NOMO-1 treated with dmso at 0.1 percent for 144 hours (cell line): Measurements from ENCODE around the gene ARHGEF10L.

ENCODE experiments used
- DNase-seq: peaks from one replicate; lab custom pipeline; 2025; ENCODE audit not compliant: unreplicated experiment; lab: John Stamatoyannopoulos, UW

ARHGEF10L gene

DNA sequence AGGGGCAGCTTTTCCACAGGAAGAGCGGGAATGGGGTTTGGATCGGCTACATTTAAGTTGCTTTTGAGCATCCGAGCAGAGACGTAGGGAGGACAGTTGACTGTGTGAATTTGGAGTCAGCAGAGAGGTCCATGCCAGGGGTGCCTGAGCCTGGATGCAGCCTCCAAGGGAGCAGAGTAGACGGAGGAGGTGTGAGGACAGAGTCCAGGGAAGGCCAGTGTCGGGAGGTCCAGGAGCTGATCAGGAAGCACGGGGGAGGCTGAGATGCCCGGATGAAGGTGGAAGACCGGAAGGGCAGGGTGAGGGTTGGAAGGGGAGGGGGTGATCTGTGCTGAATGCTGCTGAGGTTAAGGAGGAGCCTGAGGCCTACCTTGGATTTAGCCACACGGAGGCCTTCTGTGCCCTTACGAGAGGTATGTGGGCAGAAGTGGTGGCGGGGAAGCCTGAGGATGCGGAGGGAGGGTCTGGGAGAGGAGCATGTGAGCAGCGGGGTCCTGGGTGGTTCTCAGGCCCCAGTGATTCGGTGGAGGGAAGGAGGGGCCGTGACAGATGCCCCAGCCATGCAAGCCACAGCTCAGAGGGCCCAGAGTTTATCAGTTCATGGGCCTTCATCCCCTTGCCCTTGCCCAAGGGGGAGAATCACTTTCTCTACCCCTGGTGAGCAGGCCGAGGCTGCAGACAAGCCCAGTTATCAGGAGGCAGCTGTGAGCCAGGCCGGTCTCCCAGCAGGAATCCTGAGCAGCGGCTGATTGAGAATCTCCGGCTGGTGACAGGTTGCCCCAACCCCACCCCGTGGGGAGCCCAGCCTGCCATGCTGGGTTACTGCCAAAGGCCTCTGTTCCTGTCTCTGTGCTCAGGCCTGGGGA lies 161.7 kb downstream of the ARHGEF10L start:
- no peak for DNase-seq

DNA sequence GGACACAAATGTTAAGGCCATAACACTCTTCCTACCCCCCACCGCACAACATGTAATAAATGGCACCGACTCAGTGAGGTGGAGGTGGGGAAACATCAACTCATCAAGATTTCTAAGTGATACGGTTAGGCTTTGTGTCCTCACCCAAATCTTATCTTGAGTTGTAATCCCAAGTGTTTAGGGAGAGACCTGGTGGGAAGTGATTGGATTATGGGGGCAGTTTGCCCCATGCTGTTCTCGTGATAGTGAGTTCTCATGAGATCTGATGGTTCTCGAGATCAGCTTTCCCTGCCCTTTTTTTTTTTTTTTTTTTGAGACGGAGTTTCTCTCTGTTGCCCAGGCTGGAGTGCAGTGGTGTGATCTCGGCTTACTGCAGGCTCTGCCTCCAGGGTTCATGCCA lies 164.7 kb downstream of the ARHGEF10L start:
- DNase-seq = no peak

DNA sequence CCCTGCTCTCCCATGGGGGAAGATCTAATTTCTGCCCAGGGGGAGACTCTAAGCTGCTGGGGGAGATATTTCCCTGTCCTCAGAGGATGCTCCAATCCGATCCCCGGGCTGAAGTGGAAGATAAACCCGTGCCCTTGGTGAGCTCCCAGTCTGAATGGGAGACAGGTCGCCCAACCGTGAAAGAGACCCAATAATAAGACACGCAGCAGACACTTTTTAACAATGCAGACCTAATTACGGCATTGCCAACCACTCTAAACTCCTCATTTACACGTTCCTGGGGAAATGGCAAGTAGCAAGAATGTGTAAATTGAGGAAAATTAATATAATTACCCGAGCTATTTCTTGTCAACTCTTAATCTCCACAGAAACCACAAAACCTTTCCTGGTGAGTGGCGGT lies 166.9 kb downstream of the ARHGEF10L start:
- DNase-seq = no peak

- DNase-seq = no peak
Measured at GRCh38 chr1:17709981-17710380, 170.5 kb downstream of the ARHGEF10L start.

- no peak for DNase-seq
Measured at GRCh38 chr1:17710889-17711576, 171.5 kb downstream of the ARHGEF10L start.

- DNase-seq = no peak
Measured at GRCh38 chr1:17711577-17711910, 172.0 kb downstream of the ARHGEF10L start.

DNA sequence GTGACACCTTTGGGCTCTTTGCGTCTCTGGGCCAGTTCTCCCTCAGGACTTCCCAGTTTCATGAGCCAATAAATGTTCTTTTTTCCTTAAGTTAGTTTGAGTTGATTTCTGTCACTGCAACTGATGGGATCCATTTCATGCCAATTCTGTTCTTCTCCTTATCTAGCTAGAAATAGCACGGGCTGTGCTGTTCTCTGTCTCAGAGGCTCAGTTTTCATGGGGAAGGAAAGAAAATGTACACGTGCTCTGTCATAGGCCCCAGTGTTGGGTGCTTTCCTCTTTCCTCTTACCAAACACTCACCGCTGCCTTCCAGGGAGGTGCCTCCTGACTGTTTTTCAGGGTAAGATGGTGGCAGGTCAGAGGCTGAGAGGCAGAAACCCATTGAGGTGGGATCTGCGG lies 172.4 kb downstream of the ARHGEF10L start:
- DNase-seq = no peak

GRCh38 chr1:17713993-17714392 lies 174.5 kb downstream of the ARHGEF10L start:
- DNase-seq = no peak

DNA sequence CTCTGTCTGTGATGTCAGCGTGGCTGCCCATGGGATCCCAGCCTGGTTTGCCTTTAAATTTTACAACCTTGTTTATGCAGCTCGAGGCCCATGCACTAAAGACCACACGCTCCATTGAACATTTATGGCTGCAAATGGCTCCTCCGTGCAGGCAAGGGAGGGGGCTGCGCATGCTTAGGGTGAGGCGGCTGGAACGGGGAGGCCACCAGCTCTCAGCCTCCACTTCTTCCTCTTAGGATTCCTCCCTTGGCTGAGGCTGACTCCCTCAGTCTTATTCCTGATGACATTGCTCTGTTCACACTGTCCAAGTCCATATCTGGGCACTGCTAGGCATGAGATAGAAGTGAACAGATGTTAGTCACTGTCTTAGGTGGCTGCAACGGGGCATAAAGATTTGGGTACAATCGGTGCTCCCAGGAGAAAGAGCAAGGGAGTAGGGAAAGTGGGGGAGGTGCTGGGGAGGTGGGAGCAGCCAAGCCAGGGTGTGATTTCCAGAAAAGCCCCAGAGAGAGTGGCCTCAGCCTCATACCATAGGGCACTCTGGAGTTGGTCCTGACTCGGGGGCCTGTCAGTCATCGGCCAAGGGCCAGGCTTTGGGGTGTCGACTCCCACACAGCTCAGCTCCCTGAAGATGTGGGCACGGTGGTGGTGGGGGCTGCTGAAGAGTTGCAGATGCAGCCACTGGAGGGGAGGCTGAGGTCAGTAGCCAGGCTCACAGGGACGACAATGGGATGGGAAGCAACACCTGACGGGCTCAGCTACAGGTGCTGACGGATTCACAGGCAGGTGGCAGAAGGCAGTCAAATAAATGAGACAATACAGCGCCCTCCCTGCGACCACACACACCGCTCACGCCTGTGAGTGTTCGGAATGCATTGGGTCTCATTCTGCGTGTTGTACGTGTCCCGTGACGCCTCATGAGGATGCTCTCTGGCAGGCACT lies 178.4 kb downstream of the ARHGEF10L start:
- DNase-seq = no peak

GRCh38 chr1:17719874-17720273 lies 180.4 kb downstream of the ARHGEF10L start:
- no peak for DNase-seq

GRCh38 chr1:17721444-17721843 lies 181.9 kb downstream of the ARHGEF10L start:
- DNase-seq = no peak

- DNase-seq = no peak
Measured at GRCh38 chr1:17723684-17724083, 184.2 kb downstream of the ARHGEF10L start.

- no peak for DNase-seq
Measured at GRCh38 chr1:17724150-17724549, 184.7 kb downstream of the ARHGEF10L start.

DNA sequence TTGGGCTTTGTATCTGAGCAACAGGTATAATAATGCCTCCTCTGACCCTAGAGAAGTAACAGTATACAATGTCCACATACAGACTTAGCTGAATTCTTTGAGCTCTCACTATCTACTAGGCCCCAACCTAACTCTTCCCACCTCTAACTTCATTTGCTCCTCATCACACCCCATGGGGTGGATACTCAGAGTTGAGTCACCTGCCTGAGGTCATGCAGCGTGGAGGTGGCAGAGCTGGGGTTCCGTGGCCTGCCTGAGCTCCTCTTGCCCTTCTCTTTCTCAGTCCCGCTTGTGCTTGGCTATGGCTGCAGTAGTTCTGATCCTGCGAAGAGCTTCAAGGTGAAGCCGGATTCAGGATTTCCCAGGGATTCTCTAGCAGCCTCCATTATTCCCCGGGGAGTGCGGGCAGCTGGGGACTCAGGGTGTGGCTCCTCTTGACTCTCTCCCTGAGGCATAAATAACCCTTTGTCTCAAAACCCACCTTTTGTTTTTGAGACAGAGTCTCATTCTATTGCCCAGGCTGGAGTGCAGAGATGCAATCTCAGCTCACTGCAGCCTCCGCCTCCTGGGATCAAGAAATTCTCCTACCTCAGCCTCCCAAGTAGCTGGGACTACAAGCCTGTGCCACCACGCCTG lies 185.7 kb downstream of the ARHGEF10L start:
- DNase-seq = no peak

GRCh38 chr1:17725811-17726582 lies 186.5 kb downstream of the ARHGEF10L start:
- DNase-seq = no peak

DNA sequence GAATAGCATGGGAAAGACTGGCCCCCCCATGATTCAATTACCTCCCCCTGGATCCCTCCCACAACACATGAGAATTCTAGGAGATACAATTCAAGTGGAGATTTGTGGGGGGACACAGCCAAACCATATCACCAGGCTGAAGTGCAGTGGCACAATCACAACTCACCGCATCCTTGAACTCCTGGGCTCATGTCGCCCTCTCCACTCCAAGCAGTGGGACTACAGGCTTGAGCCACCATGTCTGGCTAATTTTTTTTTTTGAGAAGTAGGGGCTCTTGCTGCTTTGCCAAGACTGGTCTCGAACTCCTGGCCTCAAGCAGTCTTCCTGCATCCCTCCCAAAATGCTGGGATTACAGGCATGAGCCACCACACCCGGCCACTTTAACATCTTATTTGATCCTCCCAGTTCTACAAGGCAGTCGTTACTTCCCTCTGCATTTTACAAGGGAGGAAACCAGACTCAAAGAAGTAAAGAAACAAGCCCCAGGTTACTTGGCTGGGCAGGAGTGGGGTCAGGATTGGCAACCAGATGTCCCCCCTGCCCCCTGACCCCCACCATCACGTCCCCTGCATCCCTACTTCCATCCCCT lies 188.7 kb downstream of the ARHGEF10L start:
- DNase-seq = no peak

- DNase-seq = no peak
Measured at GRCh38 chr1:17729248-17729647, 189.8 kb downstream of the ARHGEF10L start.

DNA sequence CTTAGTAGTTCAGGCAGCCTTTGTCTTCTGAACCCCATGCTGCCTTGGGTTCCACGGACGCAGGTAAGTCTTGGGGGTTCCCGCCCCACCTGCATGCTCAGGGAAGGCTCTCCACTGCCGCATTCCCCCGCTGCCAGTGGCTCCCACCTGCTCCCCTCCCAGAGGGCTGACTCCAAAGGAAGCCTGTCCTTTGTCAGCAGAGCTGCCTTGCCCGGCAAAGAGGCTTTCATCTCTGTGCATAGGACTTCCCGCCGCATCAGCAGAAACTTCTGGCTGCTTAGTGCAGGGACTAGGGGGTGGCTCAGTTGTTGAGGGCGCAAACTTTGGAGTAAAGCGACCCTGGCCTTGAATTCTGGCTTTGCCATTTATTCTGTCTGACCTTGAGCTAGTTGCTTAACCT lies 190.4 kb downstream of the ARHGEF10L start:
- DNase-seq = no peak

- no peak for DNase-seq
Measured at GRCh38 chr1:17731460-17731859, 192.0 kb downstream of the ARHGEF10L start.

DNA sequence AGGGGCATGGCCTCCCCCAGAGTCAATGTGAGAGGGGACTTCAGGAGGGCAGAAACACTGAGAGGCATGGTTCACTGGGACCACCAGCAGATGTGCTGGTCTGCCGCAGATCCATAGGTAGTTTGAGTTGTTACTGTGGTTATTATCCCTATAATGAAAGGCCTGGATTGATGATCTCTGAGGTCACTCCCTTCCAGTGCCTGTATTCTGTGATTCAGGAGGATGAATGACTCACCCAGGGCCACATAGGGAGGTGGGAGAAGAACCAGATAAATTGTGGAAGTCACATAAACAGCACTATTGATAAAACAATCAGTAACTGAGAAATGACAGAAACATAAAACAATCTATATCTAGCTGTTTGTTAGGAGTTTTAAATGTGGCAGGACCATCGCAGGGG lies 193.0 kb downstream of the ARHGEF10L start:
- no peak for DNase-seq
